HepG2 (cell line): ENCODE results near the gene TCAP. TPM values are rescaled to one million over a fixed set of nuclear protein-coding genes. Genes with fewer than 3 reads are reported as not detected.

Experiments used
- ATF4 ChIP-seq, 2 experiments: fragments of 450-650 bp in 1 of 2; sonication (generic) in 1 of 2; formaldehyde crosslinking; IDR thresholded peaks; 2 replicates each; pipeline versions ENCODE4 v1.5.0 to v1.8.0; 2020 to 2022; ENCODE audit warnings: mild to moderate bottlenecking in 1 of 2, missing genetic modification reagents in 1 of 2
- CREM ChIP-seq, 2 experiments: sonication (generic) in 1 of 2; formaldehyde crosslinking in 1 of 2; IDR thresholded peaks; 2 replicates each; pipeline versions ENCODE4 v1.4.0 to v1.6.1; 2016 to 2020; ENCODE audit warnings: antibody characterized with exemption in 1 of 2, mild to moderate bottlenecking in 1 of 2, missing genetic modification reagents in 1 of 2
- DZIP1 ChIP-seq: sonication (generic); formaldehyde crosslinking; IDR thresholded peaks from 2 replicates; pipeline ENCODE4 v1.5.0; 2020; ENCODE audit warnings: mild to moderate bottlenecking, missing genetic modification reagents
- GTF3A ChIP-seq: sonication (generic); formaldehyde crosslinking; conservative IDR thresholded peaks from 2 replicates; pipeline ENCODE4 v1.4.0; 2020; ENCODE audit warnings: mild to moderate bottlenecking, missing genetic modification reagents
- HNF1A ChIP-seq, 2 experiments: sonication (generic) in 1 of 2; formaldehyde crosslinking in 1 of 2; IDR thresholded peaks; 2 replicates each; pipeline versions ENCODE4 v1.4.0 to v1.6.1; 2016 to 2020; ENCODE audit warnings: borderline replicate concordance in 1 of 2, low read depth in 1 of 2, mild to moderate bottlenecking in 1 of 2, missing genetic modification reagents in 1 of 2
- HNRNPUL1 ChIP-seq: fragments of 200-400 bp; formaldehyde crosslinking; IDR thresholded peaks from 2 replicates; pipeline ENCODE4 v1.6.1; 2017; ENCODE audit warnings: low read depth, mild to moderate bottlenecking, low read length, moderate library complexity
- IRF1 ChIP-seq: sonication (generic); formaldehyde crosslinking; IDR thresholded peaks from 2 replicates; pipeline ENCODE4 v1.4.0; 2020; ENCODE audit warnings: low read depth, mild to moderate bottlenecking, missing genetic modification reagents
- NFIB ChIP-seq: sonication (generic); formaldehyde crosslinking; IDR thresholded peaks from 2 replicates; pipeline ENCODE4 v1.9.0; 2021; ENCODE audit warnings: missing genetic modification reagents, mild to moderate bottlenecking, borderline replicate concordance
- TCF12 ChIP-seq, 2 experiments: fragments of 450-650 bp in 1 of 2; sonication (generic) in 1 of 2; formaldehyde crosslinking in 1 of 2; IDR thresholded peaks; 2 replicates each; pipeline versions ENCODE4 v1.6.1 to v1.8.0; 2017 to 2022; ENCODE audit warnings: antibody characterized with exemption in 1 of 2, mild to moderate bottlenecking in 1 of 2, missing genetic modification reagents in 1 of 2, moderate library complexity in 1 of 2
- TFE3 ChIP-seq: IDR thresholded peaks from 2 replicates; pipeline ENCODE4 v1.6.1; 2016
- TGIF2 ChIP-seq: IDR thresholded peaks from 2 replicates; pipeline ENCODE4 v1.6.1; 2016; ENCODE audit warnings: control low read depth, missing compliant biosample characterization
- ZBTB7B ChIP-seq: sonication (generic); formaldehyde crosslinking; IDR thresholded peaks from 2 replicates; pipeline ENCODE4 v1.4.0; 2020; ENCODE audit warnings: missing genetic modification reagents
- ZNF235 ChIP-seq: sonication (generic); formaldehyde crosslinking; IDR thresholded peaks from 2 replicates; pipeline ENCODE4 v1.8.1; 2023; ENCODE audit warnings: mild to moderate bottlenecking, missing genetic modification reagents, borderline replicate concordance
- ZNF3 ChIP-seq: IDR thresholded peaks from 2 replicates; pipeline ENCODE4 v1.7.0; 2017; ENCODE audit warnings: inconsistent platforms
- ZNF563 ChIP-seq: sonication (generic); formaldehyde crosslinking; IDR thresholded peaks from 2 replicates; pipeline ENCODE4 v1.8.0; 2022; ENCODE audit warnings: mild to moderate bottlenecking, moderate library complexity, missing genetic modification reagents
- ZNF747 ChIP-seq: sonication (generic); formaldehyde crosslinking; IDR thresholded peaks from 2 replicates; pipeline ENCODE4 v1.8.1; 2023; ENCODE audit warnings: missing genetic modification reagents, mild to moderate bottlenecking, borderline replicate concordance
- ZNF841 ChIP-seq: sonication (generic); formaldehyde crosslinking; IDR thresholded peaks from 2 replicates; pipeline ENCODE4 v1.8.1; 2023; ENCODE audit warnings: missing genetic modification reagents, borderline replicate concordance
- polyA plus RNA-seq, 8 experiments: library from polyadenylated mRNA; depleted of rRNA in 3 of 8; stranded (reverse) in 7 of 8; unstranded in 1 of 8; fragments of >200 nt; fragmentation: Illumina TruSeq in 4 of 8; extraction: Trizol in 4 of 8; gene quantifications; 2 replicates each; pipeline versions ENCODE4 v1.2.1 to v1.2.3, GENCODE V29; 2011 to 2016; ENCODE audit warnings: low read depth in 4 of 8, missing spikeins in 1 of 8, mixed read lengths in 1 of 8; ENCODE audit not compliant: insufficient read depth in 1 of 8
- total RNA-seq, 5 experiments: library from RNA; depleted of rRNA; stranded (reverse); fragments of >200 nt; fragmentation: Illumina TruSeq; extraction: Trizol; gene quantifications; 2 replicates each; pipeline ENCODE4 v1.2.3, GENCODE V29; 2016; ENCODE audit warnings: low read depth in 1 of 5

The TCAP gene
- total and polyA plus RNA-seq, 2 of the 13 experiments (the other 11 are each of a cell fraction or from before 2014, with no cell fraction given): 0.24 to 0.65 TPM

GRCh38 chr17:39699818-39700147 lies 34.6 kb downstream of the TCAP start, which contains the start of gene ERBB2 (continued):
- 0 out of 2 replicates have a peak, but pooled peaks have one; percentile 5 for TF ChIP-seq TGIF2
- no peak for TF ChIP-seq ZNF747 (CRISPR knock-in tag)
- no peak for TF ChIP-seq CREM (IDR thresholded peaks at IDR 0.05)
- TF ChIP-seq CREM (CRISPR knock-in tag; IDR thresholded peaks at IDR 0.05): no peak
- TF ChIP-seq ZNF841 (CRISPR knock-in tag): no peak
- no peak for TF ChIP-seq HNF1A (IDR thresholded peaks at IDR 0.05; ENCODE audit: low read depth)
- no peak; the same call in 1 of the 2 replicates for TF ChIP-seq HNF1A (CRISPR knock-in tag; IDR thresholded peaks at IDR 0.05; ENCODE audit: borderline replicate concordance)
- TF ChIP-seq ZNF3 (CRISPR knock-in tag): no peak
- no peak for TF ChIP-seq NFIB (CRISPR knock-in tag)
- no peak for TF ChIP-seq DZIP1 (CRISPR knock-in tag)
- no peak for TF ChIP-seq TCF12 (IDR thresholded peaks at IDR 0.05)
- TF ChIP-seq TCF12 (CRISPR knock-in tag; IDR thresholded peaks at IDR 0.05): no peak
- 0 out of 4 replicates have a peak, but pooled peaks of 1 of the 2 experiments have one; percentile 30 for TF ChIP-seq ATF4 (CRISPR knock-in tag; IDR thresholded peaks at IDR 0.05)
- TF ChIP-seq ZBTB7B (CRISPR knock-in tag): no peak
- no peak for TF ChIP-seq ZNF235
- TF ChIP-seq IRF1 (CRISPR knock-in tag): no peak
- TF ChIP-seq ZNF563 (CRISPR knock-in tag): 0 out of 2 replicates have a peak, but pooled peaks have one; percentile 51
- 0 out of 2 replicates have a peak, but pooled peaks have one; percentile 20 for TF ChIP-seq TFE3 (CRISPR knock-in tag)
- TF ChIP-seq HNRNPUL1: no peak
- TF ChIP-seq GTF3A (CRISPR knock-in tag): no peak
